Activated CD4-positive, alpha-beta T cell treated with anti-CD3 and anti-CD28 coated beads for 4 hours (primary cell): ENCODE data around the gene CTNS.

Source experiments
- DNase-seq, 2 donors: peaks; one replicate each; pipeline ENCODE4 v3.0.0-alpha.2; 2020

The CTNS gene

GRCh38 chr17:3659541-3660111 is 23.1 kb downstream of the CTNS start:
- DNase-seq = no peak

- DNase-seq = no peak
Measured at GRCh38 chr17:3660311-3660891, 23.8 kb downstream of the CTNS start.

- no peak for DNase-seq
Measured at GRCh38 chr17:3663102-3664011, 26.8 kb downstream of the CTNS start.

- no peak for DNase-seq
Measured at GRCh38 chr17:3665834-3666233, 29.3 kb downstream of the CTNS start.

GRCh38 chr17:3666516-3666915 is 30.0 kb downstream of the CTNS start:
- DNase-seq = no peak

GRCh38 chr17:3667366-3668278 is 31.1 kb downstream of the CTNS start:
- no peak for DNase-seq

GRCh38 chr17:3668279-3669084 is 31.9 kb downstream of the CTNS start, which contains the start of the genes EMC6 and TAX1BP3:
TSS of gene EMC6 (plus strand) at chr17:3668812. CDS start at chr17:3669147, 335 bp downstream.
TSS of gene TAX1BP3 (minus strand) at chr17:3668578. CDS start at chr17:3668526, 52 bp downstream.
- DNase-seq = peak; percentile 98 to 99

- DNase-seq = no peak
Measured at GRCh38 chr17:3669085-3669347, 32.5 kb downstream of the CTNS start.

GRCh38 chr17:3669548-3669947 is 33.0 kb downstream of the CTNS start:
- DNase-seq = no peak

- DNase-seq = no peak
Measured at GRCh38 chr17:3672571-3672970, 36.0 kb downstream of the CTNS start.

- no peak for DNase-seq
Measured at GRCh38 chr17:3675886-3676285, 39.3 kb downstream of the CTNS start.

- no peak for DNase-seq
Measured at GRCh38 chr17:3678095-3678820, 41.7 kb downstream of the CTNS start.

GRCh38 chr17:3678821-3679530 is 42.4 kb downstream of the CTNS start:
- DNase-seq = no peak

- DNase-seq = no peak
Measured at GRCh38 chr17:3679531-3680126, 43.1 kb downstream of the CTNS start.

- DNase-seq = no peak
Measured at GRCh38 chr17:3681057-3681456, 44.5 kb downstream of the CTNS start.

- no peak for DNase-seq
Measured at GRCh38 chr17:3681565-3681964, 45.0 kb downstream of the CTNS start.

- DNase-seq = no peak
Measured at GRCh38 chr17:3682033-3682432, 45.5 kb downstream of the CTNS start.

GRCh38 chr17:3683054-3683511 is 46.5 kb downstream of the CTNS start:
- peak; percentile 58 to 62 for DNase-seq

- DNase-seq = no peak
Measured at GRCh38 chr17:3685174-3685573, 48.6 kb downstream of the CTNS start.

- no peak for DNase-seq
Measured at GRCh38 chr17:3688027-3688553, 51.5 kb downstream of the CTNS start.
